Measurements from ENCODE around the gene FASN.

FASN gene

GRCh38 chr17:82058855-82059249 lies 39.2 kb downstream of the FASN start:
- H3K9ac ChIP-seq (ENCODE audit: low read depth, low read length, poor library complexity, severe bottlenecking) = no peak overlapping the region
- H3F3A ChIP-seq (ENCODE audit: low read depth) = no peaks in the 10 kb centered on the region
- H4K20me1 ChIP-seq (ENCODE audit: insufficient read depth, low read length, poor library complexity, severe bottlenecking) = no peaks in the 10 kb centered on the region
- peaks cover 6% of the 10 kb centered on the region; the same call in 1 of the 2 replicates for H3K79me2 ChIP-seq (ENCODE audit: insufficient read depth, low read length)
- no peak overlapping the region for H3K4me2 ChIP-seq (ENCODE audit: low read depth, low read length, poor library complexity, severe bottlenecking)
- no peaks in the 10 kb centered on the region for H3K27me3 ChIP-seq (ENCODE audit: insufficient read depth, low read length, poor library complexity, severe bottlenecking)
- peaks cover 34% of the 10 kb centered on the region; the same call in 1 of the 2 replicates for H3K36me3 ChIP-seq (ENCODE audit: insufficient read depth, low read length)
- no peak for TF ChIP-seq CTCF (conservative IDR thresholded peaks at IDR 0.05; ENCODE audit: low read length)
- no peak for TF ChIP-seq EZH2phosphoT487 (IDR thresholded peaks at IDR 0.05; ENCODE audit: borderline replicate concordance)
- H3K4me3 ChIP-seq (ENCODE audit: low read length, poor library complexity, severe bottlenecking) = no peak overlapping the region
- no peaks in the 10 kb centered on the region for H3K9me2 ChIP-seq (replicated peaks; ENCODE audit: low read depth, low read length)
- no peak overlapping the region for H2AFZ ChIP-seq (ENCODE audit: low read length)
- no peaks in the 10 kb centered on the region for H3K9me3 ChIP-seq (ENCODE audit: insufficient read depth, low read depth, low read length)
- H3K4me1 ChIP-seq (ENCODE audit: insufficient read depth, low read length, poor library complexity, severe bottlenecking) = peaks cover 2% of the 10 kb centered on the region

GRCh38 chr17:82058230-82058854 lies 39.7 kb downstream of the FASN start:
- Histone ChIP-seq H3K4me1 (ENCODE audit: insufficient read depth, low read length, poor library complexity, severe bottlenecking) (peaks cover 7% of the 10 kb centered on the region), H3K27me3 (ENCODE audit: insufficient read depth, low read length, poor library complexity, severe bottlenecking) (no peaks in the 10 kb centered on the region), H3K9ac (ENCODE audit: low read depth, low read length, poor library complexity, severe bottlenecking) (no peak overlapping the region), H3K9me3 (ENCODE audit: insufficient read depth, low read depth, low read length) (no peaks in the 10 kb centered on the region), H3K36me3 (ENCODE audit: insufficient read depth, low read length) (peaks cover 34% of the 10 kb centered on the region; the same call in 1 of the 2 replicates), H3K9me2 (replicated peaks; ENCODE audit: low read depth, low read length) (no peaks in the 10 kb centered on the region), H4K20me1 (ENCODE audit: insufficient read depth, low read length, poor library complexity, severe bottlenecking) (no peaks in the 10 kb centered on the region), H3F3A (ENCODE audit: low read depth) (no peaks in the 10 kb centered on the region), H3K4me2 (ENCODE audit: low read depth, low read length, poor library complexity, severe bottlenecking) (no peak overlapping the region), H3K79me2 (ENCODE audit: insufficient read depth, low read length) (peaks cover 6% of the 10 kb centered on the region; the same call in 1 of the 2 replicates), H3K4me3 (ENCODE audit: low read length, poor library complexity, severe bottlenecking) (no peak overlapping the region), H2AFZ (ENCODE audit: low read length) (no peak overlapping the region)
- TF ChIP-seq EZH2phosphoT487 (IDR thresholded peaks at IDR 0.05; ENCODE audit: borderline replicate concordance) = no peak
- no peak for TF ChIP-seq CTCF (conservative IDR thresholded peaks at IDR 0.05; ENCODE audit: low read length)

GRCh38 chr17:82056729-82057621 lies 41.1 kb downstream of the FASN start:
- no peaks in the 10 kb centered on the region for H3K9me2 ChIP-seq (replicated peaks; ENCODE audit: low read depth, low read length)
- no peak for TF ChIP-seq CTCF (conservative IDR thresholded peaks at IDR 0.05; ENCODE audit: low read length)
- no peak for TF ChIP-seq EZH2phosphoT487 (IDR thresholded peaks at IDR 0.05; ENCODE audit: borderline replicate concordance)
- no peaks in the 10 kb centered on the region for H3K27me3 ChIP-seq (ENCODE audit: insufficient read depth, low read length, poor library complexity, severe bottlenecking)
- H3K9me3 ChIP-seq (ENCODE audit: insufficient read depth, low read depth, low read length) = no peaks in the 10 kb centered on the region
- H3K4me2 ChIP-seq (ENCODE audit: low read depth, low read length, poor library complexity, severe bottlenecking) = no peak overlapping the region
- peaks cover 34% of the 10 kb centered on the region; the same call in 1 of the 2 replicates for H3K36me3 ChIP-seq (ENCODE audit: insufficient read depth, low read length)
- peaks cover 11% of the 10 kb centered on the region for H4K20me1 ChIP-seq (ENCODE audit: insufficient read depth, low read length, poor library complexity, severe bottlenecking)
- no peak overlapping the region for H3K9ac ChIP-seq (ENCODE audit: low read depth, low read length, poor library complexity, severe bottlenecking)
- peaks cover 19% of the 10 kb centered on the region for H3K79me2 ChIP-seq (ENCODE audit: insufficient read depth, low read length)
- H2AFZ ChIP-seq (ENCODE audit: low read length) = no peak overlapping the region
- H3F3A ChIP-seq (ENCODE audit: low read depth) = no peaks in the 10 kb centered on the region
- no peak overlapping the region for H3K4me3 ChIP-seq (ENCODE audit: low read length, poor library complexity, severe bottlenecking)
- peaks cover 15% of the 10 kb centered on the region for H3K4me1 ChIP-seq (ENCODE audit: insufficient read depth, low read length, poor library complexity, severe bottlenecking)
